ENCODE results near the gene HMX3. TPM values are rescaled to one million over a fixed set of nuclear protein-coding genes. Genes with fewer than 3 reads are reported as not detected.

The HMX3 gene
- total RNA-seq, 1 experiment from 2014 or later = not detected

DNA sequence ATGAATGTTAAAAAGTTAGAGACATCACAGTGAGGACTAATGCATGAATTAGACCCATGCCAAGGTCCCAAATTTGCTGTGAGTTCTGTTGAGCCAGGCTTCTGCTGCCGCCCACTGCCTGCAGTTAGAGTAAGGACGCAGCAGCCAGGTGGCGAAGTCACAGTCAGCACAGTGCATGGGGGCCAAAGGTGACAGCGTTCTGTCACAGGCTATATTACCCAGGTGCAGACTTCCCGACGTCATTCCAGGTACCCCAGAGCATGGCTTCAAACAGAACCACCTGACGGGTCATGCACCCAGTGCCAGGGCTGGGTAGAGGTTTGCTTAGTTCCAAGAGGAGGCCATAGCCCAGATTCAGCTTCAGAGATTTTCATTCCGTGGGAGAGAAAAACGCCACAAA lies 33.9 kb upstream of the HMX3 start:
- TF ChIP-seq, protein P1, sequence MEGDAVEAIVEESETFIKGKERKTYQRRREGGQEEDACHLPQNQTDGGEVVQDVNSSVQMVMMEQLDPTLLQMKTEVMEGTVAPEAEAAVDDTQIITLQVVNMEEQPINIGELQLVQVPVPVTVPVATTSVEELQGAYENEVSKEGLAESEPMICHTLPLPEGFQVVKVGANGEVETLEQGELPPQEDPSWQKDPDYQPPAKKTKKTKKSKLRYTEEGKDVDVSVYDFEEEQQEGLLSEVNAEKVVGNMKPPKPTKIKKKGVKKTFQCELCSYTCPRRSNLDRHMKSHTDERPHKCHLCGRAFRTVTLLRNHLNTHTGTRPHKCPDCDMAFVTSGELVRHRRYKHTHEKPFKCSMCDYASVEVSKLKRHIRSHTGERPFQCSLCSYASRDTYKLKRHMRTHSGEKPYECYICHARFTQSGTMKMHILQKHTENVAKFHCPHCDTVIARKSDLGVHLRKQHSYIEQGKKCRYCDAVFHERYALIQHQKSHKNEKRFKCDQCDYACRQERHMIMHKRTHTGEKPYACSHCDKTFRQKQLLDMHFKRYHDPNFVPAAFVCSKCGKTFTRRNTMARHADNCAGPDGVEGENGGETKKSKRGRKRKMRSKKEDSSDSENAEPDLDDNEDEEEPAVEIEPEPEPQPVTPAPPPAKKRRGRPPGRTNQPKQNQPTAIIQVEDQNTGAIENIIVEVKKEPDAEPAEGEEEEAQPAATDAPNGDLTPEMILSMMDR (IDR thresholded peaks at IDR 0.05; ENCODE audit: insufficient read depth in 1 of 2, low read depth in 1 of 2, low read length in 1 of 2, severe bottlenecking in 1 of 2, unreplicated experiment in 1 of 2) = peak in 1 of 2 experiments; percentile 34
- DNase-seq = no peak
- ChIA-PET CTCF (interaction anchor here (0.8 to 1.0 kb wide), 4 partner anchors 11 to 455 kb away, joined by 3 to 6 read pairs (median 3); no protein-coding TSS in a partner anchor), POLR2A (no interaction called here)
- no TSS peak for BruUV-seq (replicated peaks)
- Mint-ChIP-seq H3K36me3 (ENCODE audit: insufficient read depth, unreplicated experiment) (no peaks in the 10 kb centered on the region), H3K4me3 (ENCODE audit: unreplicated experiment) (no peak overlapping the region), H3K9me3 (ENCODE audit: unreplicated experiment) (no peaks in the 10 kb centered on the region), H3K27me3 (ENCODE audit: insufficient read depth, unreplicated experiment) (no peaks in the 10 kb centered on the region), H3K4me1 (ENCODE audit: low read depth, unreplicated experiment) (no peaks in the 10 kb centered on the region), H3K27ac (ENCODE audit: unreplicated experiment) (no peak overlapping the region)
- no peaks in the 10 kb centered on the region for H3K36me3 ChIP-seq (ENCODE audit: control insufficient read depth, insufficient read depth, low read length)
- no peaks in the 10 kb centered on the region for H3K9me3 ChIP-seq
- H3K4me1 ChIP-seq = no peaks in the 10 kb centered on the region
- no peak overlapping the region for H3K4me3 ChIP-seq (ENCODE audit: low read depth, low read length)
- intact Hi-C loops (cut with micrococcal nuclease; ENCODE audit: unreplicated experiment) = no loop called here
- no peaks in the 10 kb centered on the region for H3K27me3 ChIP-seq (replicated peaks; ENCODE audit: control insufficient read depth, insufficient read depth, low read length)

DNA sequence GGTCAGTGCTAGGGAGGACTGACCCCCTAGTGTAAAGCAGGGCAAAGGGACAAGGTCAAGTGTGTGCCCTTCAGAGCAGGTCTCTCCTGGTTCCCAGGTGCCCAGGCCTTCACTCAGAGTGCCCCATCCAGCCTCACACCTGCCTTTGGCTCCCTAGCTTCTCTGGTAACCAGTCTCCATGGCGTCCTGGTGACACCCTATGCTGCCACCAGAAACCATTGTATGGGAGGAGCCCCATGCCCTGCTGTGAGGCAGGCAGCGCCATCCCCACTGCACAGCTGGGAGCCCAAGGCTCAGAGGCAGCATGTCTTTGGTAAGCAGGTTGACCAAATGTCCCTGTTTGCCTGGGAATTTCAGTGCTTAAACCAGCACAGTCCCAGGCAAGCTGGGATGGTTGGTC lies 33.1 kb upstream of the HMX3 start:
- no TSS peak for BruUV-seq (replicated peaks)
- H3K4me1 Mint-ChIP-seq (ENCODE audit: low read depth, unreplicated experiment) = no peaks in the 10 kb centered on the region
- no peaks in the 10 kb centered on the region for H3K4me1 ChIP-seq
- CTCF ChIA-PET = interaction anchor here (0.8 to 1.0 kb wide), 4 partner anchors 12 to 454 kb away, joined by 3 to 6 read pairs (median 3); no protein-coding TSS in a partner anchor
- POLR2A ChIA-PET = no interaction called here
- no peaks in the 10 kb centered on the region for H3K9me3 ChIP-seq
- no peaks in the 10 kb centered on the region for H3K9me3 Mint-ChIP-seq (ENCODE audit: unreplicated experiment)
- TF ChIP-seq, protein P1 (IDR thresholded peaks at IDR 0.05; ENCODE audit: insufficient read depth in 1 of 2, low read depth in 1 of 2, low read length in 1 of 2, severe bottlenecking in 1 of 2, unreplicated experiment in 1 of 2) = no peak
- no peaks in the 10 kb centered on the region for H3K27me3 ChIP-seq (replicated peaks; ENCODE audit: control insufficient read depth, insufficient read depth, low read length)
- no peak overlapping the region for H3K4me3 Mint-ChIP-seq (ENCODE audit: unreplicated experiment)
- DNase-seq = no peak
- H3K27ac Mint-ChIP-seq (ENCODE audit: unreplicated experiment) = no peak overlapping the region
- no peaks in the 10 kb centered on the region for H3K27me3 Mint-ChIP-seq (ENCODE audit: insufficient read depth, unreplicated experiment)
- intact Hi-C loops (cut with micrococcal nuclease; ENCODE audit: unreplicated experiment) = no loop called here
- no peaks in the 10 kb centered on the region for H3K36me3 Mint-ChIP-seq (ENCODE audit: insufficient read depth, unreplicated experiment)
- no peaks in the 10 kb centered on the region for H3K36me3 ChIP-seq (ENCODE audit: control insufficient read depth, insufficient read depth, low read length)
- no peak overlapping the region for H3K4me3 ChIP-seq (ENCODE audit: low read depth, low read length)

DNA sequence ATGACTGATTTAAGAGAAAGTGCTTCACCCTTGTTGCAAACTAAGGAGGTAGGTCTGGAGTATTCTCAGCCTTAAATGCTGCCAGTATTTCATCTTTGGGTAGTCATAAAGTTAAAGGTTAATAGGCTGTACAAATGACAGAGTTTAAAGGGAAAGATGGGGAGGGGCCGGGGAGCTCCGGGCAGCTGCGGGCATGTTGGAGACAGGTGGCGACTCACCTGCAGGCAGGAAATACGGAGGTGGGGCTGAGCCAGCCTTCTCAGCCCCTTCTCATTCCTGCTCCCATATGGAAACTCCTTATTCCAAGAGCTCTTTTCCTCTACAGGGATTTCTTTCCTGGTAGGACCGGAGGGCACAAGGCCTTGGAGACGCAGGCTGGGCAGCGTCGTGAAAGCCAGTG lies 31.8 kb upstream of the HMX3 start:
- Mint-ChIP-seq H3K36me3 (ENCODE audit: insufficient read depth, unreplicated experiment) (no peaks in the 10 kb centered on the region), H3K9me3 (ENCODE audit: unreplicated experiment) (no peaks in the 10 kb centered on the region), H3K4me1 (ENCODE audit: low read depth, unreplicated experiment) (no peaks in the 10 kb centered on the region), H3K4me3 (ENCODE audit: unreplicated experiment) (no peak overlapping the region), H3K27ac (ENCODE audit: unreplicated experiment) (no peak overlapping the region), H3K27me3 (ENCODE audit: insufficient read depth, unreplicated experiment) (peaks cover 3% of the 10 kb centered on the region)
- Histone ChIP-seq H3K9me3 (no peaks in the 10 kb centered on the region), H3K4me3 (ENCODE audit: low read depth, low read length) (no peak overlapping the region), H3K4me1 (no peaks in the 10 kb centered on the region), H3K36me3 (ENCODE audit: control insufficient read depth, insufficient read depth, low read length) (no peaks in the 10 kb centered on the region), H3K27me3 (replicated peaks; ENCODE audit: control insufficient read depth, insufficient read depth, low read length) (no peaks in the 10 kb centered on the region)
- TF ChIP-seq, protein P1 (IDR thresholded peaks at IDR 0.05; ENCODE audit: insufficient read depth in 1 of 2, low read depth in 1 of 2, low read length in 1 of 2, severe bottlenecking in 1 of 2, unreplicated experiment in 1 of 2) = no peak
- DNase-seq = no peak
- intact Hi-C loops (cut with micrococcal nuclease; ENCODE audit: unreplicated experiment) = no loop called here
- BruUV-seq (replicated peaks) = no TSS peak
- POLR2A ChIA-PET = no interaction called here
- CTCF ChIA-PET = no interaction called here
